Adrenal gland (tissue), 5 donors: Measurements from ENCODE around the gene ADSL.

Experiments
- CTCF ChIP-seq, 6 experiments: fragments of 450-650 bp in 4 of 6; fragments of 200-600 bp in 2 of 6; sonication (generic) in 1 of 6; IDR thresholded peaks; 1 replicate in 5 of 6; 2 replicates in 1 of 6; pipeline versions ENCODE4 v1.5.1 to v1.8.0; 2016 to 2021; ENCODE audit warnings: antibody characterized with exemption in 6 of 6, mild to moderate bottlenecking in 2 of 6, moderate library complexity in 1 of 6
- POLR2A ChIP-seq, 2 donors: fragments of 450-650 bp; IDR thresholded peaks; one replicate each; pipeline ENCODE4 v1.6.1; 2017; ENCODE audit warnings: antibody characterized with exemption in 2 of 2, mild to moderate bottlenecking in 2 of 2, moderate library complexity in 1 of 2
- donor health status: DM: no; HTN: no; CAD: no.

DNA sequence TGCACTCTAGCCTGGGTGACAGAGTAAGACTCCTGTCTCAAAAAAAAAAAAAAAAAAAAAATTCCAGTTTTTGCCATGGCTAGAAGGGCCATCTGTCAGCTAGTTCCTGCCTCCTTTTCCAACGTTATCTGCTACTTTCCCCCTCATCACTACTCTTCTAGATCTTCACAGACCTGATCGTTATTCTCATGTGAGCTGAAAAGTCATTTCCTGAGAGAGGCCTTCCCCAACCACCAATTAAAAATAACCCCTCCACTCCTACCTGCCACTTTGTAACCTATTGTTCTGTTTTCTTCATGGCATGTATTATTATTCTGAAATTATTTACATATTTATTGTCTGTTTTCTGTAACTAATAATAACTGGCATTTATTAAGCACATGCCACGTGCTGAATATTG, 48.3 kb downstream of the ADSL start:
- TF ChIP-seq CTCF (IDR thresholded peaks at IDR 0.05) (no peak), POLR2A (IDR thresholded peaks at IDR 0.05) (no peak)
